PC-9 (cell line): ENCODE measurements around the gene GADD45G. TPM values are rescaled to one million over a fixed set of nuclear protein-coding genes. Genes with fewer than 3 reads are reported as not detected.
A peak's percentile ranks its signal among the peaks of the same experiment; 100 is the strongest.

Experiments used
- BruUV-seq: library from RNA; stranded (reverse); fragments of 400-500 nt; replicated peaks from 2 replicates; lab custom pipeline; 2021; lab: Mats Ljungman, UMichigan
- CTCF ChIA-PET: fragments of 300-600 bp; sonication (Branson Sonifier 250); formaldehyde crosslinking; loops from one replicate; lab custom pipeline; 2022; ENCODE audit warnings: antibody characterized with exemption; lab: Charles Lee
- POLR2A ChIA-PET: fragments of 300-600 bp; sonication (Branson Sonifier 250); formaldehyde crosslinking; loops from one replicate; lab custom pipeline; 2022; ENCODE audit warnings: antibody characterized with exemption; ENCODE audit not compliant: unreplicated experiment; lab: Charles Lee
- DNase-seq, 2 experiments: peaks; one replicate each; pipeline versions ENCODE4 v3.0.0 to v3.0.0-alpha.2; 2015 to 2022; ENCODE audit warnings: mixed read lengths in 1 of 2
- H2AFZ ChIP-seq: fragments of 200-600 bp; sonication (generic); 2 replicates; pipeline ENCODE4 v1.8.1; 2017; ENCODE audit warnings: antibody characterized with exemption
- H3F3A ChIP-seq: fragments of 200-600 bp; sonication (generic); 2 replicates; pipeline ENCODE4 v1.8.1; 2017; ENCODE audit warnings: antibody characterized with exemption, mild to moderate bottlenecking, low read depth; ENCODE audit not compliant: insufficient read depth
- H3K27ac ChIP-seq: fragments of 200-600 bp; sonication (generic); 2 replicates; pipeline ENCODE4 v1.6.1; 2016; ENCODE audit warnings: mixed run types
- H3K27me3 ChIP-seq: fragments of 200-600 bp; sonication (generic); 2 replicates; pipeline ENCODE4 v1.6.1; 2016; ENCODE audit warnings: low read depth, mixed run types; ENCODE audit not compliant: insufficient read depth
- H3K36me3 ChIP-seq: fragments of 200-600 bp; sonication (generic); 2 replicates; pipeline ENCODE4 v1.6.1; 2016; ENCODE audit warnings: low read depth, mixed run types
- H3K4me1 ChIP-seq: fragments of 200-600 bp; sonication (generic); replicated peaks from 2 replicates; pipeline ENCODE4 v1.6.1; 2016; ENCODE audit warnings: mixed run types; ENCODE audit not compliant: insufficient read depth
- H3K4me2 ChIP-seq: fragments of 200-600 bp; sonication (generic); 2 replicates; pipeline ENCODE4 v1.6.1; 2017; ENCODE audit warnings: mixed run types
- H3K4me3 ChIP-seq: fragments of 200-600 bp; sonication (generic); 2 replicates; pipeline ENCODE4 v1.6.1; 2016; ENCODE audit warnings: mixed run types
- H3K79me2 ChIP-seq: fragments of 200-600 bp; sonication (generic); 2 replicates; pipeline ENCODE4 v1.6.1; 2017; ENCODE audit warnings: low read depth, mixed run types
- H3K9me2 ChIP-seq: fragments of 200-600 bp; sonication (generic); 2 replicates; pipeline ENCODE4 v1.8.1; 2017; ENCODE audit warnings: mild to moderate bottlenecking; ENCODE audit not compliant: insufficient read depth
- H3K9me3 ChIP-seq: fragments of 200-600 bp; sonication (generic); 2 replicates; pipeline ENCODE4 v1.8.1; 2016; ENCODE audit warnings: low read depth; ENCODE audit not compliant: insufficient read depth
- H4K20me1 ChIP-seq: fragments of 200-600 bp; sonication (generic); 2 replicates; pipeline ENCODE4 v1.8.1; 2017; ENCODE audit not compliant: insufficient read depth
- CTCF ChIP-seq: fragments of 200-600 bp; sonication (generic); conservative IDR thresholded peaks from 2 replicates; pipeline ENCODE4 v1.6.1; 2017; ENCODE audit warnings: mixed run types, antibody characterized with exemption, mild to moderate bottlenecking, moderate library complexity
- EZH2 ChIP-seq: fragments of 200-600 bp; sonication (generic); IDR thresholded peaks from 2 replicates; pipeline ENCODE4 v1.8.0; 2017; ENCODE audit warnings: antibody characterized with exemption, low read depth
- intact Hi-C: fragments of 100-400 bp; cut with micrococcal nuclease; formaldehyde crosslinking; loops from one replicate; pipeline ENCODE4 v1.10.0; 2022; ENCODE audit not compliant: unreplicated experiment
- total RNA-seq: library from RNA; stranded (reverse); gene quantifications from 2 replicates; pipeline ENCODE4 v1.2.3, GENCODE V29; 2021

GADD45G gene
- total RNA-seq, 1 experiment from 2014 or later: 2.4 TPM

- POLR2A ChIA-PET: no interaction called here
- no peaks in the 10 kb centered on the region for H3F3A ChIP-seq
Observed at GRCh38 chr9:89574309-89574708, 30.5 kb upstream of the GADD45G start.

GRCh38 chr9:89576404-89576839 is 28.4 kb upstream of the GADD45G start:
- H3K27me3 ChIP-seq: peaks cover 87% of the 10 kb centered on the region
- intact Hi-C loops: no loop called here
- POLR2A ChIA-PET: no interaction called here
- H4K20me1 ChIP-seq: no peaks in the 10 kb centered on the region
- no peaks in the 10 kb centered on the region for H3F3A ChIP-seq
- no TSS peak for BruUV-seq
- TF ChIP-seq EZH2 (no peak), CTCF (peak; percentile 88)
- H2AFZ ChIP-seq: no peak overlapping the region
- H3K79me2 ChIP-seq: no peaks in the 10 kb centered on the region
- CTCF ChIA-PET: no interaction called here
- no peak overlapping the region for H3K27ac ChIP-seq
- H3K9me3 ChIP-seq: no peaks in the 10 kb centered on the region
- H3K9me2 ChIP-seq: no peaks in the 10 kb centered on the region
- no peaks in the 10 kb centered on the region for H3K4me1 ChIP-seq
- no peak overlapping the region for H3K4me2 ChIP-seq
- no peaks in the 10 kb centered on the region for H3K36me3 ChIP-seq
- no peak for DNase-seq
- no peak overlapping the region for H3K4me3 ChIP-seq

More at GRCh38 chr9:89574309-89574708, 30.5 kb upstream of the GADD45G start:
- Histone ChIP-seq H4K20me1 (no peaks in the 10 kb centered on the region), H3K9me2 (no peaks in the 10 kb centered on the region), H3K36me3 (no peaks in the 10 kb centered on the region), H2AFZ (no peak overlapping the region), H3K27ac (no peak overlapping the region), H3K79me2 (no peaks in the 10 kb centered on the region), H3K27me3 (peaks cover 82% of the 10 kb centered on the region), H3K4me3 (no peak overlapping the region), H3K4me1 (no peaks in the 10 kb centered on the region), H3K9me3 (no peaks in the 10 kb centered on the region), H3K4me2 (no peak overlapping the region)
- CTCF ChIA-PET: no interaction called here
- BruUV-seq: no TSS peak
- DNase-seq: no peak
- TF ChIP-seq CTCF: no peak
- no peak for TF ChIP-seq EZH2
- intact Hi-C loops: no loop called here

- Histone ChIP-seq H3K4me3 (no peak overlapping the region), H2AFZ (no peak overlapping the region), H3K36me3 (no peaks in the 10 kb centered on the region), H3K9me2 (no peaks in the 10 kb centered on the region), H3K27me3 (peaks cover 88% of the 10 kb centered on the region), H3K4me2 (no peak overlapping the region), H3K27ac (no peak overlapping the region), H3K79me2 (no peaks in the 10 kb centered on the region), H3K4me1 (no peaks in the 10 kb centered on the region), H4K20me1 (no peaks in the 10 kb centered on the region), H3F3A (no peaks in the 10 kb centered on the region), H3K9me3 (no peaks in the 10 kb centered on the region)
- intact Hi-C loops: no loop called here
- BruUV-seq: no TSS peak
- no peak for DNase-seq
- CTCF ChIA-PET: no interaction called here
- no peak for TF ChIP-seq EZH2
- TF ChIP-seq CTCF: no peak
- POLR2A ChIA-PET: interaction anchor here (0.6 kb wide), 1 partner anchor 25 kb away, joined by 3 read pairs; no protein-coding TSS in a partner anchor
Observed at GRCh38 chr9:89577363-89577762, 27.4 kb upstream of the GADD45G start.
